Right ventricle myocardium inferior (tissue), 1 donor: ENCODE measurements around the gene CHTF8. TPM values are rescaled to one million over a fixed set of nuclear protein-coding genes. Genes with fewer than 3 reads are reported as not detected.
"Not testable (repeated sequence)": the region's sequence is repeated elsewhere in the genome, so short reads cannot be mapped to it uniquely, and the experiment has no call there.

Experiments used
- ATAC-seq: fragments of 200-7000 bp; cut with Tn5 transposase; one replicate; pipeline ENCODE4 v1.9.1; 2020; ENCODE audit warnings: mild to moderate bottlenecking, moderate library complexity
- DNase-seq: peaks from one replicate; pipeline ENCODE4 v3.0.0; 2021; ENCODE audit errors: missing footprints
- intact Hi-C: fragments of 100-400 bp; cut with DNase I; formaldehyde crosslinking; loops from one replicate; pipeline ENCODE4 v1.11.0; 2022
- total RNA-seq: library from RNA; stranded (reverse); fragmentation: NEBNext Ultra II Directional; extraction: Animal tissue kit (Norgen Biotek cat#: 25700); gene quantifications from one replicate; pipeline ENCODE4 v1.2.1, GENCODE V29; 2021
- donor health status: DM: no; HTN: yes; CAD: no; lungs with severe emphysema.

Gene CHTF8
- total RNA-seq, 1 donor from 2014 or later, result 58.3 TPM

DNA sequence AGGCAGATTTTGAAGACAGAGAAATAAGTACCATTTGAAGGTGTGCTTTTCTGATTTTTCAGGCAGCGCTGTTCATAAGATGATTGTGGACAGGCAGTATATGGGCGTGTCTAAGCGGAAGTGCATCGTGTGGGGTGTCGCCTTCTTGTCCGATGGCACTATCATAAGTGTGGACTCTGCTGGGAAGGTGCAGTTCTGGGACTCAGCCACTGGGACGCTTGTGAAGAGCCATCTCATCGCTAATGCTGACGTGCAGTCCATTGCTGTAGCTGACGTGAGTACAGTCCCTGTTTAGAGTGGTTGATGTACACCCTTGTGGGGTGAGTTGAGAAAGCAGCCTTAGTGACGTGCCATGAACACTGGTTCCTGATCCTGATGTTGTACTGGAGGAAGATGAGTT, 10.7 kb upstream of the CHTF8 start:
- intact Hi-C loops, result no loop called here
- ATAC-seq (no peak), DNase-seq (no peak)

DNA sequence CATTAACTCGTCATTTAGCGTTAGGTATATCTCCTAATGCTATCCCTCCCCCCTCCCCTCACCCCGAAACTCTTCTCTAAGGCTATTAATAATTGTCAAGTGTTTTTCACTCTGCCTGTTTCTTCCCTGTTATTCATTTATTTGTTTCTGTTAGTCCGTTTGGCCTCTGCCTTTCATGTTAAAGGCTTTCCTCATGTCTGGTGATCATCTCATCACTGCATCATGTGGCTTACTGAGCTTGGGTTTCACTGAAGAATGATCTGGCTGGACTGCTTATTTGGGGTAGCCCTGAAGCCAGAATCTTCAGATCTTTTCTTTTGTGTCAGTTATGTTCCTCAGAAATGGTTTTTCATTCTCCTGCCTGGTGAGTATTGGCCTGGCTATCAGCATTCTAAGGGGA, 9.5 kb upstream of the CHTF8 start:
- ATAC-seq (no peak), DNase-seq (no peak)
- intact Hi-C loops, result no loop called here

DNA sequence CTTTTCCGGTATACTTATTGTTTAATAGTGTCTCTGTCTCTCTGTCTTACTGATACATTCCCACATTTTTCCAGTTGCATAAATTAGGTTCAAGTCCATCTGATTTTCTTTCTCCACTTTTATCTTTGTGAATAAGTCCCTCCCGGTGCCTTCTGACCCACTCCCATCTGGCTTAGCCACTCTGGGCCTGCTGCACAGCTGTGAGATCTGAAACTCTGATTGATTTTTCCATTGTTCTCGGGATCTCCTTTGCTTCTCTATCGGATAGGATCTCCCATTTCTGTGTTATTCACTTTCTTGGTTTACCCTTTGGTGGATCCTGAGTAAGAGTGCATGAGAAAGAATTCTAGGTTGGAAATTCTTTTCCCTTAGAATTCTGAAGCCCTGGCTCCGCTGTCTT, 8.6 kb upstream of the CHTF8 start:
- intact Hi-C loops, result no loop called here
- ATAC-seq (no peak), DNase-seq (no peak)

DNA sequence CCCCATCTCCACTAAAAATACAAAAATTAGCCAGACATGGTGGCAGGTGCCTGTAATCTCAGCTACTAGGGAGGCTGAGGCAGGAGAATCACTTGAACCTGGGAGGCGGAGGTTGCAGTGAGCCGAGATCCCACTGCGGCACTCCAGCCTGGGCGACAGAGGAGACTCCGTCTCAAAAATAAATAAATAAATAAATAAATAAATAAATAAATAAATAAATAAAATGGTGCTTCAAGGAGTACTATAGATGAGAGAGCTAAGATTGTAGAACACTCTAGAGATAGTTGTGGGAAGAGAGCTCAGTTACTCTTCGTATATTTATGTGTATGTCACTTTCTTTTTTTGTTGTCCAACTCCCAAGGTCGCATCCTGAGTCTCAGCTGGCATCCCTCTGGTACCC, 7.1 kb upstream of the CHTF8 start:
- DNase-seq, ATAC-seq, intact Hi-C loops: not testable (repeated sequence)

DNA sequence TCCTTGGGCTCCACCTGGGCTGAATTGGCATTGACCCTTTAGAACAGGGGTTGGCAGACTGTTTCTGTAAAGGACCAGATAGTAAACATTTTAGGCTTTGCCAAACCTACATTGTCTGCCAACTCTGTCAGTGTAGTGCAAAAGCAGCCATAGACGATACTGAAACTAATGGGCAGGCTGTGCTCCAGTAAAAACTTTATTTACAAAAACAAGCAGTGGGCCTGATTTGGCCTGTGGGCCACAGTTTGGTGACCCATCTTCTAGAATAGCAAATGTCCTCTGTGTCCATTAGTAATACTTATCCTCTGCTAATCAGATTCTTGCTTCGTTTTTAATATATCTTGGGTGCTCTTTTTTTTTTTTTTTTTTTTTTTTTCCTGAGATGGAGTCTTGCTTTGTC, 6.2 kb upstream of the CHTF8 start:
- no peak for ATAC-seq
- no peak for DNase-seq
- intact Hi-C loops, result no loop called here

DNA sequence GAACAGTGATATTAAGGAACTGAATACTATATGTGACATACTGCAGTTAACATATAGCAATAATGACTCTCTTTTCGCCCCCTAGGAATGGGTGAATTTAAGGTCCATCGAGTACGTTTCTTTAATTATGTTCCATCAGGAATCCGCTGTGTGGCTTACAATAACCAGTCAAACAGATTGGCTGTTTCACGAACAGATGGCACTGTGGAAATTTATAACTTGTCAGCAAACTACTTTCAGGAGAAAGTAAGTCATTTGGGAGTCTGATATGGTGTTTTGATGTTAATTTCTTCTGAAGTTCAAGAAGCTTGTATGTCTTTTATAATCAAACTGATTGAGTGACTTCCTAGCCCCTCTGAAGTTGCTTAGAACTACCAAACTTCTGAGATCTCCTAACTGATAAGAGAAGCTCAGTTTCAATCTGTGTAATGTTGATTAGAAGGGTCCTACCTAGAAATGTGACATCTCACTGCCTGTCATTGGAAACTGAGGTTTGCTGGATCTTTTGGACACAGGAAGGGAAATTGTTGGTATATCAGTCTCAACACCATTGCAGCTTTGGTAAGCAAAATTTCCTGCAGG, 1.1 kb upstream of the CHTF8 start:
- no peak for ATAC-seq
- no peak for DNase-seq
- intact Hi-C loops, result no loop called here

DNA sequence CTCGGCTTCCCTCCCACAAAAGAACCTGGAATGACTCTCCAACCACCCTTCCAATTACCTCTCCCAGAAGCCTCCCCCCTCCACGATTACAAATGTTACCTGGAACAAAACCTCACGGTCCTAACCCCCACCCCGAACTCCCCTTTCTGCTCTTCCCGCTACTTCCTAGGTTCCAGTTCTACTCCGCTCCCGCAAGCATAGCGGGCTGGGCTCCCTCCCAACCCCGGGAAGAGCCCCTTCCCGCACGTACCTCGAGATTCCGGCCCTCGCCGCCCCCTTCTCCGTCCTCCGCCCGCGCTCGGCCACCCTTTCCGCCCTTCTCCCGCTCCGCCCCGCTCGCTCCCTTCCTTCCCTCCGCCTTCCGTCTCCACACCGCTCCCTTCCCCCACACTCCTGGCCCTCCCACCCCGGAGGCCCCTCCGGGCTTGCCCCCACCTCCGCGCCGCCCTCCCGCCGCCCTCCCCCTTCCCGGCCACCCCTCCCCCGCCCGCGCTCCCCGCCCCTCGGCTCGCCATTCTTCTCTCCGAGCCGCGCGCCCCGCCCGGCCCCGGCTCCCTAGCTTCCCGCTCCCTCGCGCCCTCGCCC, 457 bp downstream of the CHTF8 start:
- intact Hi-C loops, result no loop called here
- peak; percentile 83 for ATAC-seq
- DNase-seq, result peak; percentile 80

DNA sequence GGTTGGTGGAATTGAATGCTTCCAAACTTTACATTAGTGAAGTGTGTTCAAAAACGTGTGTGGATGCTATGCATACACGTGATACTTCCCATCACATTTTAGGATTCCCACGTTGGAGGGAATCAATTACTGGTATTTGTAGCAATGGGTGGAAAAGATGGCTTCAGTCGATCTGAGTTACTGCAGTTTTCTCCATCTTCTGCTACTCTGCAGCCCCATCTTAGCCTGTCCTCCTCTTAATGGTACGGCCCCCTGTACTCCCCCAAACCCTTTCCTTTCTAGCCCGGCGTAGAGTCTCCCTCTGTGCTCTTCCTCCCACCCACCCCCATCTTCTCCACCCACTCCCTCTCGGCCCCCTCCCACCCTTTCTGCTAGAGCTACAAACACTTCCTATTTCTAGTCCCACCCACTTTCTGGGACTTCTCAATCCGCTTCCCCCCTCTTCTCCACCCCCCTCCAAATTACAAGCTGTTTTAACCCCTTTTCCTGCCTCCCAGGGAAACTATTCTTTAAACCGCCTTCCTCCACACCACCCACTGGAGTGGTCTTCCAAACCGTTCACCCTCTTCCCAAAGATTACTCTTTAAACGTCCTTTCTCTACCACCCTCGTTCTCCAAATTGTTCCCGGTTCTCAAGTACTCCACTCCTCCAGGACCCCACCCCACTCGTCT, 1.1 kb downstream of the CHTF8 start:
- ATAC-seq, result no peak
- intact Hi-C loops, result no loop called here
- no peak for DNase-seq

DNA sequence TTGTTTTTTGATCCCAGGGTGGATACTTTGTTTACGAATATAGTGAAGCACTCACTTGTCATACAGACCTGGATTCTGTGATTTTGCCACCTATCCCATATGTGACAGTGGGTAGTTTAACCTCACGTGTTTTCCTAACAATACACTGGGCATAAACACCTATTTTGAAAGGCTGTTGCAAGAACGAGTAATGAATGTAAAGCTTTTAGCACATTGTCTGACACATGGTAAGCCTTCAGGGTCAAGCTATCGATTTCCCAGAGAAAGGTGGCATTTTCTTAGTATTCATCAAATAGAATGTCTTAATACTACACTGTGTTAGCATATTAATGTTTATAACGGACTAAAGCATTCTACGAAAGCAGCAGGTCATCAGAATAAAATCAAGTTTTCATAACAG, 1.9 kb downstream of the CHTF8 start:
- intact Hi-C loops, result no loop called here
- no peak for ATAC-seq
- DNase-seq, result no peak

DNA sequence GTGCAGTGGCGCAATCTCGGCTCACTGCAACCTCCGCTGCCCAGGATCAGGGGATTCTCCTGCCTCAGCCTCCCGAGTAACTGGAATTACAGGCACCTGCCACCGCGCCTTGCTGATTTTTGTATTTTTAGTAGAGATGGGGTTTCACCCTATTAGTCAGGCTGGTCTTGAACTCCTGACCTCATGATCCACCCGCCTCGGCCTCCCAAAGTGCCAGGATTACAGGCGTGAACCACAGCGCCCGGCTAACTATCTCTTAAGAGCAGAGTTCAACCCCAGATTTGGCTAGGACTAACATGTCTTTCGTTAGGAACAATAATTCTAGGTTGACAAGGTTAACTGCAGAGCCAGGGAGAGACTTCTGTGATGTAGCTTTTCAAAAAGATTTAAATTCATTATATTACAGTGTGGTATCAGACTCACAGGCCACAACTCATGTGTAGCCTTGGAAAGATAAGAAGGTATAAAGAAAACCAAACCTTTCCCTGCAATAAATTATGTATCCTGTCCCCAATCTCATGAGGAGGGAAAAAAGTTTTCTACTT, 4.3 kb downstream of the CHTF8 start:
- intact Hi-C loops, result no loop called here
- ATAC-seq (no peak), DNase-seq (no peak)

DNA sequence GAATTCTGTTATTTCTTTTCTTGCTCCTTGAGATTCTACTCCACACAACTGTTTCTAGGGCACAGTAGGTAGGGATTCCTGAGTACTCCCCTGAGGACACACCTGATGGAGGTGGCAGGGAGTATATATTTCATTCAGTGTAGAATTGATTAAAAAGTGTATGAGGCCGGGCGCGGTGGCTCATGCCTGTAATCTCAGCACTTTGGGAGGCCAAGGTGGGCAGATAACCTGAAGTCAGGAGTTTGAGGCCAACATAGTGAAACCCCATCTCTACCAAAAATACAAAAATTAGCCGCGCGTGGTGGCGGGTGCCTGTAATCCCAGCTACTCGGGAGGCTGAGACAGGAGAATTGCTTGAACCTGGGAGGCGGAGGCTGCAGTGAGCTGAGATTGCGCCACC, 5.6 kb downstream of the CHTF8 start:
- ATAC-seq, DNase-seq, intact Hi-C loops: not testable (repeated sequence)

DNA sequence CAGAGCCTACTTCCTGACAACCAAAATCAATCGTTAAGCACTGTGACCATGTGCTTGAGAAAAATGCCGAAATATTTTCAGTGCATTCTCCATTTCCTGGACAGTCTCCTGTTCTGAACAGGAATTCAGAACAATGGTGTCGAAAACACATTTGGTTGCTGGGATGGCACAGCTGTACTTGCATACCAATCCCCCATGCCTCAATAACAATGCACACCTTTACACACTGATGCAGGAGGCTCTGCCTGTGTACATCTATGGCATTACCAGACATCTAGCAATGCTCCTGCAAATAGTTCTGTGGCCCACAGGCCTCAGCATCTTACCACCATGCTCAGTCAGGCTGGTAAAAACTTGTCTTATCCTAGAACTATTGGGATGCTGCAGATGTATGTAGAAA, 6.2 kb downstream of the CHTF8 start:
- intact Hi-C loops, result no loop called here
- ATAC-seq (no peak), DNase-seq (no peak)

DNA sequence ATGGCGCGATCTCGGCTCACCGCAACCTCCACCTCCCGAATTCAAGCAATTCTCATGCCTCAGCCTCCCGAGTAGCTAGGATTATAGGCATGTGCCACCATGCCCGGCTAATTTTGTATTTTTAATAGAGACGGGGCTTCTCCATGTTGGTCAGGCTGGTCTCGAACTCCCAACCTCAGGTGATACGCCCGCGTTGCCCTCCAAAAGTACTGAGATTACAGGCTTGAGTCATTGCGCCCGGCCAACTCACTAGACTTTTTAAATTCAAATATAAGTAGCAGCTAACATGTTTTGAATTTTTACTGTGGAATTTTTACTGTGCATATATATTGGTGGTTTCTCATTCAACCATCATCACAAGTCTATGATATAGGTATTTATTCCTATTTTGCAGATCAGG, 7.4 kb downstream of the CHTF8 start:
- intact Hi-C loops, result loop anchor here (2.0 to 5.0 kb wide), 3 partner anchors 222 to 598 kb away; no protein-coding TSS in a partner anchor
- not testable (repeated sequence) for DNase-seq, ATAC-seq

DNA sequence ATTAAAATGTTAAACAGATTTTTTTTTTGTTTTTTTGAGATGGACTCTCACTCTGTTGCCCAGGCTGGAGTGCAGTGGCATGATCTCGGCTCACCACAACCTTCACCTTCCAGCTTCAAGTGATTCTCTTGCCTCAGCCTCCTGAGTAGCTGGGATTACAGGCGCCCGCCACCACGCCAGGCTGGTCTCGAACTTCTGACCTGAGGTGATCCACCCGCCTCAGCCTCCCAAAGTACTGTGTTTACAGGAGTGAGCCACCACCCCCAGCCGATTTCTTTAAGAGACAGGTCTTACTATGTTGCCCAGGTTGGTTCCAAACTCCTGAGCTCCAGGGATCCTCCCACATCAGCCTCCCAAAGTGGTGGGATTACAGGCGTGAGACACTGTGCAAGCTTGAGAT, 8.0 kb downstream of the CHTF8 start:
- intact Hi-C loops, result loop anchor here (2.0 to 5.0 kb wide), 3 partner anchors 222 to 597 kb away; no protein-coding TSS in a partner anchor
- not testable (repeated sequence) for DNase-seq, ATAC-seq

DNA sequence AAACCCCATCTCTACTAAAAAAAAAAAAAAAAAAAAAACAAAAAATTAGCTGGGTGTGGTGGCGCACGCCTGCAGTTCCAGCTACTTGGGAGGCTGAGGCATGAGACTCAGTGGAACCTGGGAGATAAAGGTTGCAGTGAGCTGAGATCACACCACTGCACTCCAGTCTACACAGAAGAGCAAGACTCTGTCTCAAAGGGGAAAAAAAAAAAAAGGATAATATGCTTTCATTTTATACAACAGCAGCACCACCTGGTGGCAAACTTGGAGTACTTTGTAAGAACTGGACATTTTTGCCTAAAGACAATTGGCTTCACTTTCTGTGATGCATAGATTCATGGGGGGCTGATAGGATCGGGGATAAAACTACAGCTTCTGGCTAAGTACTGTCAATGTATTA, 8.5 kb downstream of the CHTF8 start:
- no peak for ATAC-seq
- intact Hi-C loops, result loop anchor here (2.0 to 5.0 kb wide), 3 partner anchors 221 to 597 kb away; no protein-coding TSS in a partner anchor
- no peak for DNase-seq

DNA sequence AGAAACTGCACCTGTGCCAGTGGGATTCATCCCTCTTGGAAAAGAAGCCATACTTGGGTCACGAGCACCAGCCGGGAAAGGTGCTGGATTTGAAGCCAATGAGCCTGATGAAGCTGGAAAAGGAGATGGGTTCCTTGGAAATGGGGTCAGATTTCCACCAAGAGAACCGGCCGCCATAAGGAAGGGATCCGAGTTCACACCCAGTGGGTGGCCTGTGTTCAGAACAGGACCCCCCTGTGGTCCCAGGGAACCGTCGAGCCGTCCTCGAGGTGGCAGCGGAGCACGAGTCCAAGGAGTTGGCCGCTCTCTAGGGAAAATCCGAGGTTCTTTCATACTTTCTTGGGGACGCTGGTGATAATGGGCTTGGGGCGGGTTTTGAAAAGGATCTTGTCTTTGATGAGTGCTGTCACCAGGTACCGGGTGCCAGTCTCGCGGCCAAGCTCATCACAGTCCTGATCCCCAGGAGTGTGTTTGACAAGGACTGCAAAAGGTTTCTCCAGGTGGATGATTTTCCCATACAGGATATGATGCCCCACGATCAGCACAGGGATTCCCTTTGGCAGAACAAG, 12.2 kb downstream of the CHTF8 start:
- DNase-seq (no peak), ATAC-seq (no peak)
- intact Hi-C loops, result loop anchor here (5.0 kb wide), 2 partner anchors 273 to 593 kb away; no protein-coding TSS in a partner anchor

DNA sequence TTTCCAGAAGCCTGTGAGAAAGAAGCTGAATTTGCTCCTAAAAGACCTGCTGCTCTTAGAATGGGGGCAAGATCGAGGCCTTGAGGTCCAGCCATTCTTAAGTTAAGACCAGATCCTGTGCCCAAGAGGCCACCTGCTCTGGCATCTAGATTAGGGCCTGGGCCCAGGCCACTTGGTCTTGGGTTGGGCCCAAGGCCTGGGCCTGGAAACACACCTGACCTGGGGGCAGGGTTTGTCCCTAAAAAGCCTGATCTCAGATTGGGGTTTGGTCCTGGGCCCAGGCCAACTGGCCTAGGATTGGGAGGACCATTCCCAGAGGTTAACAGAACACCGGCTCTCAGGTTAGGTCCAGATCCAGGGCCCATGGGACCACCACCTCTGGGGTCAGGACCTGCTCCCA, 12.9 kb downstream of the CHTF8 start:
- ATAC-seq (no peak), DNase-seq (no peak)
- intact Hi-C loops, result no loop called here

DNA sequence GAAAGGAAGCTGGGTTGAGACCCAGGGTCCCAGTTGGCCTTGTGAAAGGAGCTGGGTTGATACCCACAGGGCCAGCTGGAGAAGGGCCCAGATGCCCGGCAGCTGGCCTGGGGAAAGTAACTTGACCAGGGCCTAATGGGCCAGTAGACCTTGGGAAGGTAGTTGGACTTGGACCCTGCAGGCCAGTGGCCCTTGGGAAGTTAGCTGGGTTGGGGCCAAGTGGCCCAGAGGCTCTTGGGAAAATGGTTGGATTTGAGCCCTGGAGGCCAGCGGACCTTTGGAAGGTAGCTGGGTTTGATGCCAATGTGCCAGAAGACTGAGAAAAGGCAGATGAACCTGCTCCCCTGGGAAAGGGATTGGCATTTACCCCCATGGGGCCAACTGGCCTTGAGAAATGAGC, 13.4 kb downstream of the CHTF8 start:
- intact Hi-C loops, result no loop called here
- ATAC-seq (no peak), DNase-seq (no peak)

DNA sequence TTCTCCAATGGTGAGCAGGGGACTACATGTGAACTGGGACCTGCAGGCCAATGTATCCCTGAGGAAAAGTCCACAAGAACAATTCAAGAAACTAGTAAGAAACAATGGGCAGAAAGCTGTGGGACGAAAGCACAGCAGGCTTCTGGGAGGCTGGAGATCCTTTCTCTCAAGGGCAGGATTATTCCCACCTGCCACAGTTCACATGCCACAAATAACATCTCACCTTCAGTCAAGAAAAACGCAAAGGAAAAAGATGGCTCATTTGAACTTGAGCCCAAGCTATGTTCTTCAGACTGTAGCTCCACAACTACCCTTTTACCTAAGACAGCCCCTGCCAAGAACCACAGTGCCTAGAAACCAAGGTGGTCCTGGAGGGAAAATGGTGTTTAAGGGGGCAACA, 13.9 kb downstream of the CHTF8 start:
- intact Hi-C loops, result no loop called here
- DNase-seq (no peak), ATAC-seq (no peak)

DNA sequence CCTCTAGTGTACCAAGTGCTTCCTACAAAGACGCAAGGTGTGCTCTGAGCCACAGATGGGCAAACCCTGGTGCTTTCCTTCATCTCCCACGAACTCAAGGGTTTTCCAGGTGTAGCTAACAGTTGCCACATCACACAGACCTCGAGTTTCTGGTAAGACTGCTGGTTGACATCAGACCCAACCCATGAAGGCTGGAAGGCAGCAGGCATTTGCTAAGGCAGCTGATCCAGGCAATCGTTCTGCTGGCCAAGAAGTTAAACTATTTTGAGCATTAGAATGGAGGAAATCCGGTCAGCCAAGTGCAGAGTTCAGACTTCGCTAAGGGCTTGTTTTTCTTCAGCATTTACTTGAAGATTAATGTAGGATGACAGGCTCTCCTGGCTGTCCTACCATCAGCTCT, 15.5 kb downstream of the CHTF8 start:
- no peak for ATAC-seq
- no peak for DNase-seq
- intact Hi-C loops, result no loop called here
